HG03039 (cell line): ENCODE measurements around the gene EGFR.

Experiments
- ATAC-seq: cut with Tn5 transposase; IDR thresholded peaks from one replicate; pipeline ENCODE4 v1.9.1; 2021; ENCODE audit warnings: mild to moderate bottlenecking, moderate library complexity; ENCODE audit not compliant: unreplicated experiment

Gene EGFR

DNA sequence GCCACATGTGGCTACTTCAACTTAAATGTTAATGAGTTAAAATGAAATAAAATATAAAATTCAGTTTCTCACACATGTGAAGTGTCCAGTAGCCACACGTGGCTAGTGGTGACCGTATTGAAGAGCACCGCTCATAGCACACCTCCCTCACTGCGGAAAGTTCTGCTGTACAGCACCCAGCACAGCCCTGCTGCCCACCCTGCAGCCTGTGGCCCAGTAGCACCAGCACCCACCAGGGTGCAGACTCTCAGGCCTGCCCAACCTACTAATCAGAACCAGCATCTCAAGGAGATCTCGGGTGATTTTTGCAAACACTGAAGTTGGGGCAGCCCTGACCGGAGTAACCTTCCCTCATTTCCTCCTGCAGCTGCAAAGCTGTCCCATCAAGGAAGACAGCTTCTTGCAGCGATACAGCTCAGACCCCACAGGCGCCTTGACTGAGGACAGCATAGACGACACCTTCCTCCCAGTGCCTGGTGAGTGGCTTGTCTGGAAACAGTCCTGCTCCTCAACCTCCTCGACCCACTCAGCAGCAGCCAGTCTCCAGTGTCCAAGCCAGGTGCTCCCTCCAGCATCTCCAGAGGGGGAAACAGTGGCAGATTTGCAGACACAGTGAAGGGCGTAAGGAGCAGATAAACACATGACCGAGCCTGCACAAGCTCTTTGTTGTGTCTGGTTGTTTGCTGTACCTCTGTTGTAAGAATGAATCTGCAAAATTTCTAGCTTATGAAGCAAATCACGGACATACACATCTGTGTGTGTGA is 183.5 kb downstream of the EGFR start:
- ATAC-seq: no peak

DNA sequence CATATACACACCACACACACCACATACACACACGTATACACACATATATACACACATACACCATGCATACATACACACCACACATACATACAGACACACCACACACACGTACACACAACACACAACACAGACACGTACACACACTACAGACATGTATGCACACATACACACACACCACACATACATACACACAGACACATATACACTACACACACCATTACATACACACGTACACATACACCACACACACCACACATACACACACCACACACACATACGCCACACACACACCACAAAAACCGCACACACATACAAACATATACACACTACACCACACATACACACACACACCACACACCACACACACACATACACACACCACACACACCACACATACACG is 184.5 kb downstream of the EGFR start:
- no peak for ATAC-seq

DNA sequence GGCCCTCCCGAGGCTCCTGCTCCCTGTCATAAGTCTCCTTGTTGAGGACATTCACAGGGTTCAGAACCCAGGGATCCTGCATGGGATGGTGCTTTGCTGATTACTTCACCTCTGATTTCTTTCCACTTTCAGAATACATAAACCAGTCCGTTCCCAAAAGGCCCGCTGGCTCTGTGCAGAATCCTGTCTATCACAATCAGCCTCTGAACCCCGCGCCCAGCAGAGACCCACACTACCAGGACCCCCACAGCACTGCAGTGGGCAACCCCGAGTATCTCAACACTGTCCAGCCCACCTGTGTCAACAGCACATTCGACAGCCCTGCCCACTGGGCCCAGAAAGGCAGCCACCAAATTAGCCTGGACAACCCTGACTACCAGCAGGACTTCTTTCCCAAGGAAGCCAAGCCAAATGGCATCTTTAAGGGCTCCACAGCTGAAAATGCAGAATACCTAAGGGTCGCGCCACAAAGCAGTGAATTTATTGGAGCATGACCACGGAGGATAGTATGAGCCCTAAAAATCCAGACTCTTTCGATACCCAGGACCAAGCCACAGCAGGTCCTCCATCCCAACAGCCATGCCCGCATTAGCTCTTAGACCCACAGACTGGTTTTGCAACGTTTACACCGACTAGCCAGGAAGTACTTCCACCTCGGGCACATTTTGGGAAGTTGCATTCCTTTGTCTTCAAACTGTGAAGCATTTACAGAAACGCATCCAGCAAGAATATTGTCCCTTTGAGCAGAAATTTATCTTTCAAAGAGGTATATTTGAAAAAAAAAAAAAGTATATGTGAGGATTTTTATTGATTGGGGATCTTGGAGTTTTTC is 186.5 kb downstream of the EGFR start:
- no peak for ATAC-seq

DNA sequence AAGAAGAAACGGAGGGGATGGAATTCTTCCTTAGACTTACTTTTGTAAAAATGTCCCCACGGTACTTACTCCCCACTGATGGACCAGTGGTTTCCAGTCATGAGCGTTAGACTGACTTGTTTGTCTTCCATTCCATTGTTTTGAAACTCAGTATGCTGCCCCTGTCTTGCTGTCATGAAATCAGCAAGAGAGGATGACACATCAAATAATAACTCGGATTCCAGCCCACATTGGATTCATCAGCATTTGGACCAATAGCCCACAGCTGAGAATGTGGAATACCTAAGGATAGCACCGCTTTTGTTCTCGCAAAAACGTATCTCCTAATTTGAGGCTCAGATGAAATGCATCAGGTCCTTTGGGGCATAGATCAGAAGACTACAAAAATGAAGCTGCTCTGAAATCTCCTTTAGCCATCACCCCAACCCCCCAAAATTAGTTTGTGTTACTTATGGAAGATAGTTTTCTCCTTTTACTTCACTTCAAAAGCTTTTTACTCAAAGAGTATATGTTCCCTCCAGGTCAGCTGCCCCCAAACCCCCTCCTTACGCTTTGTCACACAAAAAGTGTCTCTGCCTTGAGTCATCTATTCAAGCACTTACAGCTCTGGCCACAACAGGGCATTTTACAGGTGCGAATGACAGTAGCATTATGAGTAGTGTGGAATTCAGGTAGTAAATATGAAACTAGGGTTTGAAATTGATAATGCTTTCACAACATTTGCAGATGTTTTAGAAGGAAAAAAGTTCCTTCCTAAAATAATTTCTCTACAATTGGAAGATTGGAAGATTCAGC is 187.6 kb downstream of the EGFR start:
- peak; percentile 62 for ATAC-seq

DNA sequence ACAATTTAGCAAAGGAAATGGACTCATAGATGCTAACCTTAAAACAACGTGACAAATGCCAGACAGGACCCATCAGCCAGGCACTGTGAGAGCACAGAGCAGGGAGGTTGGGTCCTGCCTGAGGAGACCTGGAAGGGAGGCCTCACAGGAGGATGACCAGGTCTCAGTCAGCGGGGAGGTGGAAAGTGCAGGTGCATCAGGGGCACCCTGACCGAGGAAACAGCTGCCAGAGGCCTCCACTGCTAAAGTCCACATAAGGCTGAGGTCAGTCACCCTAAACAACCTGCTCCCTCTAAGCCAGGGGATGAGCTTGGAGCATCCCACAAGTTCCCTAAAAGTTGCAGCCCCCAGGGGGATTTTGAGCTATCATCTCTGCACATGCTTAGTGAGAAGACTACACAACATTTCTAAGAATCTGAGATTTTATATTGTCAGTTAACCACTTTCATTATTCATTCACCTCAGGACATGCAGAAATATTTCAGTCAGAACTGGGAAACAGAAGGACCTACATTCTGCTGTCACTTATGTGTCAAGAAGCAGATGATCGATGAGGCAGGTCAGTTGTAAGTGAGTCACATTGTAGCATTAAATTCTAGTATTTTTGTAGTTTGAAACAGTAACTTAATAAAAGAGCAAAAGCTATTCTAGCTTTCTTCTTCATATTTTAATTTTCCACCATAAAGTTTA is 188.8 kb downstream of the EGFR start:
- no peak for ATAC-seq

DNA sequence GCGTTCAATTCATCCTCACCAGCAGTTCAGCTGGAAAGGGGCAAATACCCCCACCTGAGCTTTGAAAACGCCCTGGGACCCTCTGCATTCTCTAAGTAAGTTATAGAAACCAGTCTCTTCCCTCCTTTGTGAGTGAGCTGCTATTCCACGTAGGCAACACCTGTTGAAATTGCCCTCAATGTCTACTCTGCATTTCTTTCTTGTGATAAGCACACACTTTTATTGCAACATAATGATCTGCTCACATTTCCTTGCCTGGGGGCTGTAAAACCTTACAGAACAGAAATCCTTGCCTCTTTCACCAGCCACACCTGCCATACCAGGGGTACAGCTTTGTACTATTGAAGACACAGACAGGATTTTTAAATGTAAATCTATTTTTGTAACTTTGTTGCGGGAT is 190.5 kb downstream of the EGFR start:
- ATAC-seq: no peak

DNA sequence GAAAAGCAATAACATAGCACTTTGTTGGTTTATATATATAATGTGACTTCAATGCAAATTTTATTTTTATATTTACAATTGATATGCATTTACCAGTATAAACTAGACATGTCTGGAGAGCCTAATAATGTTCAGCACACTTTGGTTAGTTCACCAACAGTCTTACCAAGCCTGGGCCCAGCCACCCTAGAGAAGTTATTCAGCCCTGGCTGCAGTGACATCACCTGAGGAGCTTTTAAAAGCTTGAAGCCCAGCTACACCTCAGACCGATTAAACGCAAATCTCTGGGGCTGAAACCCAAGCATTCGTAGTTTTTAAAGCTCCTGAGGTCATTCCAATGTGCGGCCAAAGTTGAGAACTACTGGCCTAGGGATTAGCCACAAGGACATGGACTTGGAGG is 191.4 kb downstream of the EGFR start:
- no peak for ATAC-seq

DNA sequence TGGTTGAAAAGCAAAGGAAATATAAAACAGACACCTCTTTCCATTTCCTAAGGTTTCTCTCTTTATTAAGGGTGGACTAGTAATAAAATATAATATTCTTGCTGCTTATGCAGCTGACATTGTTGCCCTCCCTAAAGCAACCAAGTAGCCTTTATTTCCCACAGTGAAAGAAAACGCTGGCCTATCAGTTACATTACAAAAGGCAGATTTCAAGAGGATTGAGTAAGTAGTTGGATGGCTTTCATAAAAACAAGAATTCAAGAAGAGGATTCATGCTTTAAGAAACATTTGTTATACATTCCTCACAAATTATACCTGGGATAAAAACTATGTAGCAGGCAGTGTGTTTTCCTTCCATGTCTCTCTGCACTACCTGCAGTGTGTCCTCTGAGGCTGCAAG is 191.9 kb downstream of the EGFR start:
- ATAC-seq: no peak

DNA sequence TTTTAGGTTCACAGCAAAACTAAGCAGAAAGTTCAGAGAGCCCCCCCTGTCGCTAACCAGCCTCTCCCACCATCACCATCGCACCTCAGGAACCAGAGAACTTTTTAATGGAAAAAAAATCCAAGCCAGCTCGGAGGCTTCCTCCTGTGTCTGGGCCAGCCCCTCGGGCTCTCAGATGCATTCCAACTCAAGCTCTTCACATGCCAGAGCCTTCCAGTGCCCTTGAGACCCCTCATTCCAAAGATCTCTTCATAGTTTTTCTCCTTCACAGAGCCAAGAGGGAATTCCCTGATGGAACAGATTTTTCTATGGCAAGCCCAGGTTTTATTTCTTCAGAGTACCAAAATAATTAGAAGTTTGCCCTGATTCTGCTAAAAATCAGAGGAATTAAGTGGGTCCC is 192.9 kb downstream of the EGFR start:
- ATAC-seq: no peak

DNA sequence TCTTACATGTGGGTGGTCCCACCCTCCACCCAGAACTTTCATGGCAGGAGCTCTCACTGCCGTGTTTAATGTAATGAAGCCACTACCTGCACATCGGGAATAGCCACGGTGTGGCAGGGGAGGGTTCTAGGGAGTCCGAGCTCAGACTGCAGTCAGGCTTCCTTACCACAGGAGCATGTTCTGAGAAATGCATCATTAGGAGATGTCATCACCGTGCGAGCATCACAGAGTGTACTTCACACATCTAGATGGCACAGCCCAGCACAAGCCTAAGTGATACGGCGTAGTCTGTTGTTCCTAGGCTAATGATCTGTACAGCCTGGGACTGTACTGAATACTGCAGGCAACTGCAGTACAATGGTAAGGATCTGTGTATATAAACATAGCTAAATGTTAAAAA is 193.4 kb downstream of the EGFR start:
- no peak for ATAC-seq

DNA sequence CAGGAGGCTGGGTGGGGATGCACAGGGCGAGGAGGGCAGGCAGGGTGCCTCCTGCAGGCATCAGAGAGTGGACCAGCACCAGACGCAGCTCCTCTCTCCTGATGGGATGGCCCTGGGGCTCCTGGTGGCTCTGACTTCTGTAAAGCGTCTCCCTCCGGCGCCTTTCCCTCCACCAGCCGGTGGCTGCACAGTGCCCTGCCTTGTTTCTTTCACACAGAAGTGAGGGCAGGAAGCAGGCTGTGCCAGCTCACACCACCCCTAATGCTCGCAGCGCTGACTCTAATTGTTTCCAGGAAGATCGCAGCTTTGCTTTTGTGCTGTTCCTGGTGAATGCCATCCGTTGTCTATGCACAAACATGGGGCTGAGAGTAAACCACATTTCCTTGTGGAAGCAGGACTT is 194.0 kb downstream of the EGFR start:
- no peak for ATAC-seq

DNA sequence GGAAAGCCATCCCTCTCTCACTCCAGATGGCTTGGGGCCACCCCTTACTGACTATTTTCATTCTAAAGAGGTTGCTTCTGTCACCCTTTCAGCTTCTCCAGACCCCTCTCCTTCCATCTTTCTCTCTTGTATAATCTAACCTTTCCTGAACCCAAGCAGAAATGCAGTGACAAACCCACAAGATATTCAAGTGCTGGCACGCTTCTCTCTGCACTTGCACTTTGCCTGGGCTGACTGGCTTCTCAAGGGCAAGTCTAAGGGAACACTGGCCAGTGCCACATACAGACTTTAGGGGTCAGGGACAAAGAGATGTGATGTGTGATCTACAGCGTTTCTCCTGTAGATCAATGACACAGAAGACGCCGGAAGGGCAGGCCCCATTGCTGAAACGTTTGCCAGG is 195.9 kb downstream of the EGFR start:
- ATAC-seq: no peak

DNA sequence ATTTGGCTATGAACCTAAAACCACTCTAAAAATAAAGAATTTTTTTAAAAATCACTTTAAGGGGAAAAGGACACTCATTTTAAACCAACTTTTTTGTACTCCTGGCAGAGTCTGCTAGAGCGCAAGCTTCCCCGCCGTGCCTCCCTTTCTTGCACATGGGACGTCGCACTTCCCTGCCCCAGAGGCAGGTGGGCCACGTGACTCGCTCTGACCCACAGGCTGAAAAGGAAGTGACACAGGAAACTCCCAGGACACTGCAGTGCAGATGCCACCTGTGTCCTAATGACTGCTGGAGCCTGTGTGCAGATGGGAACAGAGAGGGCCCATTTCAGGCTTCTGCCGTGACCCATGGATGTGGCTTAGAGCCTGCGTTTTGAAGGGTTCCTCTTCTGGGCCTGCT is 204.2 kb downstream of the EGFR start:
- ATAC-seq: no peak

DNA sequence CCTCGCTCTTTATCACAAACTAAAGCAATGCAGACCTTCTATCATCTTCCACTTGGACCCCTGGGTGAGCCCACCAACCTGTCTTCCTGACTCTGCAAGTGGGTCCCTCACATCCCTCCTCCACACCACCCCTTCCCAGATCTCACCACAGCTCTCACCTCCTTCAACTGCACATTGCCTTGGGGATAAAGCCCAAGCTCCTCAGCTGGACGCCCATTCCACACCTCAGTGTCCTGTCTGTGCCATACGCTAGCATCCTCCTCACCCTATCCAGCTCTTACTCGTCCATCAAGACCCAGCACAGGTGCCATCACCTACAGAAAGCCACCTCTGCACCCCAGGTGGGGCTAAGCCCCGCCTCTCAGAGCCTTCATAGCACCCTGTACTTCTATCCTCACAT is 205.3 kb downstream of the EGFR start:
- no peak for ATAC-seq

DNA sequence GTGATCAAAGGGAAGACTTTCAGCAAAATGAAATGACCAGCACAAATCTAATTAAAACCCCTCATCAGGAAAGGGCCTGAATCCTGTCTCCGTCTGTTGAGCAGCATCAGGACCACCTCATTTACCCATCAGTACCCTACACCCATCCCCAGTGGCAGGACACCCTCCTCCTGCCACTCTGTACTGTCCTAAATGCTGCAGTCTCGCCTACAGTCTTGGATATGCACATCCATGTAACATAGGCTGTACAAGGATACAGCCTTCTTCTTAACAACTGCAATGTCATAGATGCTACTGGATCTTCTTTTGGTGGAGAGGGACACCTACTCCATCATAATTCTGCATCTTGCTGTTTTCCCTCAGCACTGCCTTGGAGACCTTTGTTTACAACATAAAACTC is 206.0 kb downstream of the EGFR start:
- no peak for ATAC-seq

DNA sequence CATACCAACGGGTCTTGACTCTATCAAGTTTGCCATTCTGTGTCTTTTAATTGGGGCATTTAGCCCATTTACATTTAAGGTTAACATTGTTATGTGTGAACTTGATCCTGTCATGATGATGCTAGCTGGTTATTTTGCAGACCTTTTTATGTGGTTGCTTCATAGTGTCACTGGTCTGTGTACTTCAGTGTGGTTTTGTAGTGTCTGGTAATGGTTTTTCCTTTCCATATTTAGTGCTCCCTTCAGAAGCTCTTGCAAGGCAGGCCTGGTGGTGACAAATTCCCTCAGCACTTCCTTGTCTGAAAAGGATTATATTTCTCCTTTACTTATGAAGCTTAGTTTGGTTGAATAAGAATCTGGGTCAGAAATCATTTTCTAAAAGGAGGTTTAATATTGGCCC is 211.2 kb downstream of the EGFR start:
- no peak for ATAC-seq

DNA sequence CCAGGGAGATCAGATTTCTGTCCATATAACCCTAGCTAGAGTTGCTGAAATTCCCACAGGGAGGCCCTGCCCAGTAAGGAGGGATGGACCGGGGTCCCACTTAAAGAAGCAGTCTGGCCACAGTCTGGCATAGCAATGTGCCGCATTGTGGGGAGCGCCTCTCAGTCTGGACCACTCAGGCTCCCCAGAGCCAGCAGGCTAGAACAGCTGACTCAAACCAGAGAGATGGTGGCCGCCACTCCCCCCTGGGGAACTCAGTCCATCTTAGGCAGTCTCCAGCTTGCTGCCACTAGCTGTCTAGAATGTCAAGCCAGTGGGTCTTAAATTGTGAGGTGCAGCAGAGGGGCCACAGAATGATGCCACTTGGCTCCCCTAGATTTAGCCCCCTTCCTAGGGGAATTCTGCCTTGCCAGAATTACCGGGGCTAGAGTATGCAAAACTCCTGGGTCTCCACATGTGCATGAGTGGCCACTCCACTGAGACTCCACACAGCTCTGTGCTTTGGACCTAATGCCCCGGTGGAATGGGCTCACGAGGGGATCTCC is 213.0 kb downstream of the EGFR start:
- ATAC-seq: no peak

DNA sequence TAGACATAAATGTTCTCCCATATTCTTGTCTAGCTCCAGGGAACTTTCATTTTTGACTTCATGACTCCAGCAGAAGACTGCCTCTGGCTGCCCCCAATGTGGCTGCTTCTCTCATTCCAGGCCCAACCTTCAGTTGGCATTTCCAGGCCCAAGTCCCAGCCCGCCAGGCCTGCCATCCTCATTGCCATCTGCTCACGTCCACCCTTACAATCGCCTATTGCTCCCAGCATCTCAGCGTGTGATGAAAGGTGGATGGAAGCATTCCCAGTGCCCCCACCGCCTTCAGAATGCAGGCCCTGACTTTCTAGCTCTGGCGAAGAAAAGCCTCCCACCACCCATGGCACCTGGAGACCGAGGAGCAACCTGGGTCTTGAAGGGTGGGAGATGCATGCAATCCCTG is 214.2 kb downstream of the EGFR start:
- no peak for ATAC-seq

DNA sequence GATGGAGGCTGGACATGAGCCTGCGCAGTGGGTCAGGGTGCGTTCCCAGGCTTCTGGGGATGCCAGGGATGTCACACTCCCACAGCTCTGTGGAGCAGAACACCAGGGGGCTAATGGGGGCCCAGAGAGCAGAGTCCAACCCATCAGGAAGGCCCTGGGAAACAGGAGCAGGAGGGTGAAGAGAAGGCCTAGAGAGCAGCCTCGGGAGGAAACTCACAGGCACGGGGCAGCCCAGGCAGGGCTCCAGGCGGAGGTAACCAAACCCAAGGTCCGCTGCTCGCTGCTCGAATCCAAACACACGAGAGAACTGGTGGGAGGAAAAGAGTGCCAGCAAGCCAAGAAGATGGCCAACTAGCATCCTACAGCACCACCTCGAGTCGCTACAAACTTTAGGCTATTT is 215.6 kb downstream of the EGFR start:
- ATAC-seq: no peak

DNA sequence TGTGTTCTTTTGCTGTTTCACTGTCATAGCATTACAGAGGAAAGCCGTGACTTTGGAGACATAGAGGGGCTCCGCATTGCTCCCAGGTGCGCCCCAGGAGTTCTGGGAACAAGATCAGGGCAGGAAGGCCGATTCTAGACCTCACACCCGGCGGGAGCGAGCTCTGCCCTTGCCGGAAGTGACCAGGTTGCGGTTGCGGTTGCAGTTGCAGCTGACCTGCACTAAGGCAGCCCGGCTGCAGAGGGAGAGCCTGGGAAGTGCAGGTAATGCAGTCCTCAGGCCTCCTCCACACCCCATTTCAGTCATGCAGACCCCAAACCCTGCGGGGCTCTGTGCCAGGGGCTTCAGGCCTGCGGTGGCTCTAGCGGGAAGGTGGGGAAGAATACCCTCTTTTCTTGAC is 216.3 kb downstream of the EGFR start:
- no peak for ATAC-seq

DNA sequence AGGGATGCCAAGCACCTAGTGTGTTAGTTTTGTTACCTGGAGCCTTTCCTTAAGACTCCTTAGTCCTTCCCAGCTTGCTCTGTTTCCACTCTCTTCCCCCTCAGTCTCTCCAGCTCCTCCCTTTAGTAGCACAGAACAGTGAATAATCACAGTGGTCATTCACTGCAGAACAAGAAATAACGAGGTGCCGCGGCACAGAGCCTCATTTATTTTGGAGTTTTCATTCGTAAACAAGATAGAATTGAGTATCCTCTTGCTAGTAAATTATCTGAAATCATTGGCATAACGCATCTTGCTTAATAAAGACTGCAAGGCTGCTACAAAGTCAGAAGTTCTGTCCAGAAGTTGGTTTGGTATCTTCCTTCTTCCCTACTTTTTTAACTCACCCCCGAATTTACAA is 217.0 kb downstream of the EGFR start:
- no peak for ATAC-seq
